Natural killer cell (primary cell): ENCODE data around the gene AGXT. TPM values are rescaled to one million over a fixed set of nuclear protein-coding genes. Genes with fewer than 3 reads are reported as not detected.

Experiments used
- ATAC-seq, 3 donors: fragments of 150-1000 bp in 2 of 3; fragments of 200-7000 bp in 1 of 3; cut with Tn5 transposase; 1 replicate in 1 of 3; 2 replicates in 2 of 3; pipeline ENCODE4 v1.10.0; 2021; ENCODE audit warnings: mild to moderate bottlenecking in 2 of 3, moderate library complexity in 2 of 3
- DNase-seq, 2 donors: peaks; one replicate each; pipeline versions ENCODE4 v3.0.0 to v3.0.0-alpha.2; 2013 to 2021; ENCODE audit warnings: mixed read lengths in 1 of 2
- H3K27ac ChIP-seq: one replicate; pipeline ENCODE4 v1.5.1; 2013; ENCODE audit warnings: mild to moderate bottlenecking, low read length
- H3K27me3 ChIP-seq: one replicate; pipeline ENCODE4 v1.6.1; 2013; ENCODE audit warnings: low read length; ENCODE audit not compliant: control insufficient read depth, insufficient read depth
- H3K36me3 ChIP-seq: one replicate; pipeline ENCODE4 v1.6.1; 2013; ENCODE audit warnings: low read length; ENCODE audit not compliant: control insufficient read depth, insufficient read depth
- H3K4me1 ChIP-seq: one replicate; pipeline ENCODE4 v1.6.1; 2013; ENCODE audit warnings: low read length; ENCODE audit not compliant: control insufficient read depth, insufficient read depth
- H3K4me3 ChIP-seq: one replicate; pipeline ENCODE4 v1.5.1; 2013; ENCODE audit warnings: low read length
- H3K9me3 ChIP-seq: one replicate; pipeline ENCODE4 v1.6.1; 2013; ENCODE audit warnings: low read length; ENCODE audit not compliant: control insufficient read depth, insufficient read depth
- H3K27ac Mint-ChIP-seq, 2 donors: one replicate each; pipeline ENCODE4 v1.8.0; 2022; ENCODE audit warnings: mild to moderate bottlenecking in 2 of 2, mixed read lengths in 2 of 2, moderate library complexity in 1 of 2
- H3K27me3 Mint-ChIP-seq, 2 donors: one replicate each; pipeline ENCODE4 v1.8.0; 2022; ENCODE audit warnings: low read depth in 2 of 2, mixed read lengths in 2 of 2
- H3K36me3 Mint-ChIP-seq: one replicate; pipeline ENCODE4 v1.8.0; 2022; ENCODE audit warnings: mixed read lengths
- H3K4me1 Mint-ChIP-seq, 2 donors: one replicate each; pipeline ENCODE4 v1.8.0; 2022; ENCODE audit warnings: mixed read lengths in 2 of 2
- H3K4me3 Mint-ChIP-seq: one replicate; pipeline ENCODE4 v1.8.0; 2022; ENCODE audit warnings: mild to moderate bottlenecking, moderate library complexity, mixed read lengths
- H3K9me3 Mint-ChIP-seq, 2 donors: one replicate each; pipeline ENCODE4 v1.8.0; 2022; ENCODE audit warnings: mixed read lengths in 2 of 2
- CTCF ChIP-seq: fragments of 200-600 bp; IDR thresholded peaks from one replicate; pipeline ENCODE4 v1.8.0; 2022; ENCODE audit warnings: antibody characterized with exemption
- WGBS: methylation state at CpG from one replicate; pipeline ENCODE4 v1.1.7; 2013; ENCODE audit warnings: missing lambda C conversion rate; ENCODE audit not compliant: insufficient coverage; 5-methylcytosine and 5-hydroxymethylcytosine counted together
- intact Hi-C: fragments of 100-400 bp; cut with micrococcal nuclease; formaldehyde crosslinking; loops from one replicate; pipeline ENCODE4 v1.14.2; 2022
- total RNA-seq, 4 donors: library from RNA; stranded (reverse); fragments of 120-200 nt in 1 of 4; gene quantifications; one replicate each; pipeline versions ENCODE4 v1.2.3 to v1.2.4, GENCODE V29; 2013 to 2022

The AGXT gene
- total RNA-seq, 3 donors from 2014 or later (not counting 1 experiment from before 2014, with no cell fraction given), result not detected

GRCh38 chr2:240861547-240861946 lies 7.1 kb upstream of the AGXT start:
- intact Hi-C loops, result no loop called here
- ATAC-seq (no peak), DNase-seq (no peak)
- no peak overlapping the region for H3K27ac Mint-ChIP-seq
- no peaks in the 10 kb centered on the region for H3K9me3 Mint-ChIP-seq
- Histone ChIP-seq H3K36me3 (no peaks in the 10 kb centered on the region), H3K4me3 (no peak overlapping the region), H3K4me1 (no peaks in the 10 kb centered on the region), H3K9me3 (no peaks in the 10 kb centered on the region), H3K27ac (no peak overlapping the region), H3K27me3 (no peaks in the 10 kb centered on the region)
- H3K4me1 Mint-ChIP-seq, result peaks cover 0 to 5% of the 10 kb centered on the region in 2 donors
- no peaks in the 10 kb centered on the region for H3K36me3 Mint-ChIP-seq
- H3K4me3 Mint-ChIP-seq, result no peak overlapping the region
- H3K27me3 Mint-ChIP-seq, result peaks cover 0 to 12% of the 10 kb centered on the region in 2 donors
- TF ChIP-seq CTCF, result no peak
- 88% methylated on average over 2 of the region's 2 CpGs for WGBS

- H3K4me1 ChIP-seq, result no peaks in the 10 kb centered on the region
- Mint-ChIP-seq H3K9me3 (no peaks in the 10 kb centered on the region), H3K4me3 (no peak overlapping the region), H3K36me3 (no peaks in the 10 kb centered on the region), H3K27me3 (peaks cover 0 to 9% of the 10 kb centered on the region in 2 donors), H3K27ac (no peak overlapping the region), H3K4me1 (peaks cover 0 to 5% of the 10 kb centered on the region in 2 donors)
- intact Hi-C loops, result no loop called here
- no peak for TF ChIP-seq CTCF
- DNase-seq (no peak), ATAC-seq (no peak)
- no peak overlapping the region for H3K4me3 ChIP-seq
- H3K27ac ChIP-seq, result no peak overlapping the region
- no peaks in the 10 kb centered on the region for H3K36me3 ChIP-seq
- 93% methylated on average over 3 of the region's 3 CpGs for WGBS
- no peaks in the 10 kb centered on the region for H3K27me3 ChIP-seq
- H3K9me3 ChIP-seq, result no peaks in the 10 kb centered on the region
Measured at GRCh38 chr2:240864475-240864874, 4.1 kb upstream of the AGXT start.

GRCh38 chr2:240865391-240865790 lies 3.2 kb upstream of the AGXT start:
- no peak overlapping the region for H3K27ac Mint-ChIP-seq
- no peak for TF ChIP-seq CTCF
- H3K9me3 Mint-ChIP-seq, result no peaks in the 10 kb centered on the region
- ATAC-seq (peak in 1 of 3 donors; percentile 34), DNase-seq (no peak)
- intact Hi-C loops, result no loop called here
- H3K27me3 Mint-ChIP-seq, result peaks cover 0 to 9% of the 10 kb centered on the region in 2 donors
- H3K4me3 Mint-ChIP-seq, result no peak overlapping the region
- Histone ChIP-seq H3K27ac (no peak overlapping the region), H3K9me3 (no peaks in the 10 kb centered on the region), H3K4me1 (no peaks in the 10 kb centered on the region), H3K27me3 (no peaks in the 10 kb centered on the region), H3K36me3 (no peaks in the 10 kb centered on the region), H3K4me3 (no peak overlapping the region)
- H3K36me3 Mint-ChIP-seq, result no peaks in the 10 kb centered on the region
- WGBS, result 82% methylated on average over 4 of the region's 5 CpGs
- peaks cover 0 to 5% of the 10 kb centered on the region in 2 donors for H3K4me1 Mint-ChIP-seq
